Effector CD8-positive, alpha-beta T cell (primary cell): ENCODE results near the gene COL13A1.
A peak's percentile ranks its signal among the peaks of the same experiment; 100 is the strongest.

Experiments
- DNase-seq: peaks from one replicate; lab custom pipeline; 2025; lab: John Stamatoyannopoulos, UW

The COL13A1 gene

GRCh38 chr10:69906425-69906824 is 104.7 kb downstream of the COL13A1 start:
- DNase-seq, result no peak

- DNase-seq, result no peak
Measured at GRCh38 chr10:69907517-69907916, 105.8 kb downstream of the COL13A1 start.

GRCh38 chr10:69908124-69908523 is 106.4 kb downstream of the COL13A1 start:
- no peak for DNase-seq

GRCh38 chr10:69910561-69910960 is 108.9 kb downstream of the COL13A1 start:
- DNase-seq, result no peak

GRCh38 chr10:69911613-69912528 is 110.2 kb downstream of the COL13A1 start:
- no peak for DNase-seq

- DNase-seq, result no peak
Measured at GRCh38 chr10:69912589-69912988, 110.9 kb downstream of the COL13A1 start.

GRCh38 chr10:69913606-69914382 is 112.1 kb downstream of the COL13A1 start:
- DNase-seq, result no peak

GRCh38 chr10:69914398-69915214 is 112.9 kb downstream of the COL13A1 start:
- peak; percentile 5 for DNase-seq

- no peak for DNase-seq
Measured at GRCh38 chr10:69915215-69915560, 113.5 kb downstream of the COL13A1 start.

GRCh38 chr10:69916118-69916517 is 114.4 kb downstream of the COL13A1 start:
- DNase-seq, result no peak

- no peak for DNase-seq
Measured at GRCh38 chr10:69918036-69918435, 116.3 kb downstream of the COL13A1 start.

- no peak for DNase-seq
Measured at GRCh38 chr10:69919250-69919649, 117.5 kb downstream of the COL13A1 start.

- DNase-seq, result no peak
Measured at GRCh38 chr10:69925111-69925510, 123.4 kb downstream of the COL13A1 start.

GRCh38 chr10:69928339-69928738 is 126.6 kb downstream of the COL13A1 start:
- no peak for DNase-seq

GRCh38 chr10:69929575-69929974 is 127.9 kb downstream of the COL13A1 start:
- no peak for DNase-seq

GRCh38 chr10:69934768-69935167 is 133.1 kb downstream of the COL13A1 start:
- DNase-seq, result no peak

GRCh38 chr10:69936091-69936490 is 134.4 kb downstream of the COL13A1 start:
- DNase-seq, result no peak

GRCh38 chr10:69938541-69938991 is 136.9 kb downstream of the COL13A1 start:
- DNase-seq, result no peak

- DNase-seq, result no peak
Measured at GRCh38 chr10:69939061-69939460, 137.4 kb downstream of the COL13A1 start.

GRCh38 chr10:69939481-69939880 is 137.8 kb downstream of the COL13A1 start:
- no peak for DNase-seq

- no peak for DNase-seq
Measured at GRCh38 chr10:69941730-69942129, 140.0 kb downstream of the COL13A1 start.

GRCh38 chr10:69943292-69943820 is 141.7 kb downstream of the COL13A1 start:
- DNase-seq, result no peak
